ENCODE results near the gene CYP19A1.

Gene CYP19A1

DNA sequence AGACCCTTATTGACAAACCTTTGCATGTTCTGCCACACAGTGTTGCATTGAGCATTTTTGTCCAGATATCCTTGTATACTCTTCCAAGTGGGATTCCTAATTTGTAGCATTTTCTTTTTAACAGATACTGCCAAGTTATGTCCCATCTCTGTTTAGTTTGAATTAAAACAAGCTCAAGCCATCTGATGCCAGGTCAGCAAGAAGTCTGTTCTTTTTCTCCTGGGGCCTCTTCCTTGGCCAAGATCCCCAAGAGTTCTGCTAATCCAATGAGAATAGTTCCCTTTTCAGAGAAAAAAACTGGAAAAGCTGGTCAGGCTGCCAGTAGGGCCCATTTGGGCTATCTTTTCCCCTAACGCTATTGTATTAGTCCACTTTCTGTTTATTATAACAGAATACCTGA is 32.9 kb upstream of the CYP19A1 start:
- H3K4me3 ChIP-seq (ENCODE audit: low read length), result no peak overlapping the region
- H3K4me1 ChIP-seq (ENCODE audit: low read length), result peaks cover 9% of the 10 kb centered on the region; the same call in 1 of the 2 replicates
- TF ChIP-seq EZH2phosphoT487 (IDR thresholded peaks at IDR 0.05; ENCODE audit: low read depth) (no peak), CTCF (IDR thresholded peaks at IDR 0.05; ENCODE audit: low read depth, low read length) (no peak)
- no peaks in the 10 kb centered on the region for H3K9me3 ChIP-seq (ENCODE audit: insufficient read depth, low read length)
- H4K20me1 ChIP-seq (ENCODE audit: insufficient read depth, low read length), result no peaks in the 10 kb centered on the region
- H3K79me2 ChIP-seq (ENCODE audit: low read length), result no peaks in the 10 kb centered on the region
- H2AFZ ChIP-seq (ENCODE audit: low read depth, low read length), result no peak overlapping the region
- no peaks in the 10 kb centered on the region for H3K36me3 ChIP-seq (replicated peaks; ENCODE audit: low read depth, low read length)
- H3K27ac ChIP-seq (ENCODE audit: low read length), result no peak overlapping the region
- no peak overlapping the region for H3K4me2 ChIP-seq (ENCODE audit: low read length)
- no peaks in the 10 kb centered on the region for H3K27me3 ChIP-seq (ENCODE audit: low read depth, low read length)
- no peak overlapping the region for H3K9ac ChIP-seq (ENCODE audit: low read length)

DNA sequence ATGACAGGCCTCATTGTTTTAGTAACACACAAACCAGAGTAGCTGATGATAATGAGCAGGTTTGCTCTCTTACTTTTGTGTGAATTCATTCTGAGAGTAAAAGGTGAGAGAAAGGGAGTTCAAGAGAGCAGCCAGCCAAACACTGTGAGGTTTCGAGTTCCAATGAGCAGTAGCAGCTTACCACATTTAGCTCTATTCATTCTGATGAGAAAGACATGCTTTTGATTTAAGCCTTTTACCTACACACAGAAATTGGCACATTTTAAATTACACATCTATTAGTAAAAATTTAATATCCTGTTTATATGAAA is 31.0 kb upstream of the CYP19A1 start:
- Histone ChIP-seq H3K4me1 (ENCODE audit: low read length) (peaks cover 9% of the 10 kb centered on the region; the same call in 1 of the 2 replicates), H3K36me3 (replicated peaks; ENCODE audit: low read depth, low read length) (no peaks in the 10 kb centered on the region), H2AFZ (ENCODE audit: low read depth, low read length) (no peak overlapping the region), H3K9ac (ENCODE audit: low read length) (no peak overlapping the region), H3K79me2 (ENCODE audit: low read length) (no peaks in the 10 kb centered on the region), H3K4me2 (ENCODE audit: low read length) (no peak overlapping the region), H4K20me1 (ENCODE audit: insufficient read depth, low read length) (no peaks in the 10 kb centered on the region), H3K9me3 (ENCODE audit: insufficient read depth, low read length) (no peaks in the 10 kb centered on the region), H3K27me3 (ENCODE audit: low read depth, low read length) (no peaks in the 10 kb centered on the region), H3K27ac (ENCODE audit: low read length) (no peak overlapping the region), H3K4me3 (ENCODE audit: low read length) (no peak overlapping the region)
- TF ChIP-seq CTCF (IDR thresholded peaks at IDR 0.05; ENCODE audit: low read depth, low read length) (no peak), EZH2phosphoT487 (IDR thresholded peaks at IDR 0.05; ENCODE audit: low read depth) (no peak)

DNA sequence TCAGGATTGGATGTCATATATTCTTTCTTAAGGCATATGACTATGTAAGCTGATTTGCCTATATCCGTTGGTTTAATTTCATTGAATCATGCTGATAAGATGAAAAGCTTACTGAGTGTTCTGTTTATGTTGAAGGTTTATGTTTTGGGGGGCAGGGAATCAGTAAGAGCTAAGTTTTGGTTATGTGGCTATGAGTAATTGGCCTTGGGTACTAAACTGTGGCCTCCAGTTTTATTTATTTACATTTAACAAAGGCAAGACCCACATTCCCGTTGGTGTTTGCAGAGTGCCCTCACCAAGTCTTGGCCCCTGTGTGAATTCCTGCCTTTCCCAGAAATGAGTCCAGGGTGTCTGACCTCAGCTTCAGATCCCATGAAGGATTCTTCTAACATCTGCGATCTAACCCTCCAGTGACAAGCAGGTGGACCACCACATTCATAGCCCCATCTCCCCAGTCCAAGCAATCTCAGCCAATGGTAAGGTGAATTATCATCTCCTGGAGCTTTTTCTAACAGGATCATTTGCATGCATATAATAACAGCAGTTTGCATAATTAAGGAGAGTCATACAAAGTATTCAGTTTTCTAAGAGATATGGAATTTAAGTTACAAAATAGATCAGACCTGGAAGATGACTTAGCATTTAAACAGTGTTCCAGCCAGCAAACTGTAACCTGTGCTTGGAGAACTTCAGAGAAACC is 30.5 kb upstream of the CYP19A1 start:
- peaks cover 6% of the 10 kb centered on the region; the same call in 1 of the 2 replicates for H3K4me1 ChIP-seq (ENCODE audit: low read length)
- H3K4me3 ChIP-seq (ENCODE audit: low read length), result no peak overlapping the region
- H3K79me2 ChIP-seq (ENCODE audit: low read length), result no peaks in the 10 kb centered on the region
- H3K27me3 ChIP-seq (ENCODE audit: low read depth, low read length), result peaks cover 3% of the 10 kb centered on the region; the same call in 1 of the 2 replicates
- H2AFZ ChIP-seq (ENCODE audit: low read depth, low read length), result no peak overlapping the region
- no peaks in the 10 kb centered on the region for H3K36me3 ChIP-seq (replicated peaks; ENCODE audit: low read depth, low read length)
- no peak for TF ChIP-seq CTCF (IDR thresholded peaks at IDR 0.05; ENCODE audit: low read depth, low read length)
- no peak for TF ChIP-seq EZH2phosphoT487 (IDR thresholded peaks at IDR 0.05; ENCODE audit: low read depth)
- no peak overlapping the region for H3K27ac ChIP-seq (ENCODE audit: low read length)
- no peak overlapping the region for H3K9ac ChIP-seq (ENCODE audit: low read length)
- no peak overlapping the region for H3K4me2 ChIP-seq (ENCODE audit: low read length)
- no peaks in the 10 kb centered on the region for H4K20me1 ChIP-seq (ENCODE audit: insufficient read depth, low read length)
- no peaks in the 10 kb centered on the region for H3K9me3 ChIP-seq (ENCODE audit: insufficient read depth, low read length)

DNA sequence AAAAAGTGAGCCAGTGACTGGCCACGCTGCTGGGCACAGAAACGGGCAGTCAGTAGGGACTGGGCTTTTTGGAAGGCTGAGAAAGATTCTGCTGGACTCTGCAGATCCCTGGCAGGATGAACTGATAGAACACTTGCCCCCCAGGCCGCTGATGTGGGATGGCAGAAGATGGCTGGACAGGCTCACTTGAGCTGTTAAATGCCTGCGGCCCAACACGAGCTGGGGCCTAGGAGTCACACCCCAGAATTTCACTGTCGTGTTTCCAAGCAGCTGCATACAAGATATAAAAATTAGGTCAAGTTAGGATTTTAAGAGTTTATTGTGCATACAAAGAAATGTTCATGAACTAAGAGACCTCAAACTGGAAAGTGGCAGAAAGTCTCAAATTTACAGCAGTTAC is 29.9 kb upstream of the CYP19A1 start:
- H2AFZ ChIP-seq (ENCODE audit: low read depth, low read length), result no peak overlapping the region
- peaks cover 6% of the 10 kb centered on the region; the same call in 1 of the 2 replicates for H3K4me1 ChIP-seq (ENCODE audit: low read length)
- H3K9ac ChIP-seq (ENCODE audit: low read length), result no peak overlapping the region
- peaks cover 5% of the 10 kb centered on the region; the same call in 1 of the 2 replicates for H3K27me3 ChIP-seq (ENCODE audit: low read depth, low read length)
- H3K4me3 ChIP-seq (ENCODE audit: low read length), result no peak overlapping the region
- H3K27ac ChIP-seq (ENCODE audit: low read length), result no peak overlapping the region
- no peak overlapping the region for H3K4me2 ChIP-seq (ENCODE audit: low read length)
- no peaks in the 10 kb centered on the region for H3K79me2 ChIP-seq (ENCODE audit: low read length)
- no peaks in the 10 kb centered on the region for H4K20me1 ChIP-seq (ENCODE audit: insufficient read depth, low read length)
- H3K9me3 ChIP-seq (ENCODE audit: insufficient read depth, low read length), result no peaks in the 10 kb centered on the region
- H3K36me3 ChIP-seq (replicated peaks; ENCODE audit: low read depth, low read length), result no peaks in the 10 kb centered on the region
- TF ChIP-seq EZH2phosphoT487 (IDR thresholded peaks at IDR 0.05; ENCODE audit: low read depth) (no peak), CTCF (IDR thresholded peaks at IDR 0.05; ENCODE audit: low read depth, low read length) (no peak)

All from OCI-LY3 (cell line).